ENCODE results near the gene PON3.

GRCh38 chr7:95312561-95312960 is 83.6 kb downstream of the PON3 start:
- TF ChIP-seq POLR2A (IDR thresholded peaks at IDR 0.05): no peak
- no peak for TF ChIP-seq CTCF (IDR thresholded peaks at IDR 0.05)
